Natural killer cell (primary cell): ENCODE data around the gene IP6K2. TPM values are rescaled to one million over a fixed set of nuclear protein-coding genes. Genes with fewer than 3 reads are reported as not detected.
A peak's percentile ranks its signal among the peaks of the same experiment; 100 is the strongest.

Experiments used
- ATAC-seq, 3 donors: fragments of 150-1000 bp in 2 of 3; fragments of 200-7000 bp in 1 of 3; cut with Tn5 transposase; 1 replicate in 1 of 3; 2 replicates in 2 of 3; pipeline ENCODE4 v1.10.0; 2021; ENCODE audit warnings: mild to moderate bottlenecking in 2 of 3, moderate library complexity in 2 of 3
- DNase-seq, 2 donors: peaks; one replicate each; pipeline versions ENCODE4 v3.0.0 to v3.0.0-alpha.2; 2013 to 2021; ENCODE audit warnings: mixed read lengths in 1 of 2
- H3K27ac ChIP-seq: one replicate; pipeline ENCODE4 v1.5.1; 2013; ENCODE audit warnings: mild to moderate bottlenecking, low read length
- H3K27me3 ChIP-seq: one replicate; pipeline ENCODE4 v1.6.1; 2013; ENCODE audit warnings: low read length; ENCODE audit not compliant: control insufficient read depth, insufficient read depth
- H3K36me3 ChIP-seq: one replicate; pipeline ENCODE4 v1.6.1; 2013; ENCODE audit warnings: low read length; ENCODE audit not compliant: control insufficient read depth, insufficient read depth
- H3K4me1 ChIP-seq: one replicate; pipeline ENCODE4 v1.6.1; 2013; ENCODE audit warnings: low read length; ENCODE audit not compliant: control insufficient read depth, insufficient read depth
- H3K4me3 ChIP-seq: one replicate; pipeline ENCODE4 v1.5.1; 2013; ENCODE audit warnings: low read length
- H3K9me3 ChIP-seq: one replicate; pipeline ENCODE4 v1.6.1; 2013; ENCODE audit warnings: low read length; ENCODE audit not compliant: control insufficient read depth, insufficient read depth
- H3K27ac Mint-ChIP-seq, 2 donors: one replicate each; pipeline ENCODE4 v1.8.0; 2022; ENCODE audit warnings: mild to moderate bottlenecking in 2 of 2, mixed read lengths in 2 of 2, moderate library complexity in 1 of 2
- H3K27me3 Mint-ChIP-seq, 2 donors: one replicate each; pipeline ENCODE4 v1.8.0; 2022; ENCODE audit warnings: low read depth in 2 of 2, mixed read lengths in 2 of 2
- H3K36me3 Mint-ChIP-seq: one replicate; pipeline ENCODE4 v1.8.0; 2022; ENCODE audit warnings: mixed read lengths
- H3K4me1 Mint-ChIP-seq, 2 donors: one replicate each; pipeline ENCODE4 v1.8.0; 2022; ENCODE audit warnings: mixed read lengths in 2 of 2
- H3K4me3 Mint-ChIP-seq: one replicate; pipeline ENCODE4 v1.8.0; 2022; ENCODE audit warnings: mild to moderate bottlenecking, moderate library complexity, mixed read lengths
- H3K9me3 Mint-ChIP-seq, 2 donors: one replicate each; pipeline ENCODE4 v1.8.0; 2022; ENCODE audit warnings: mixed read lengths in 2 of 2
- WGBS: methylation state at CpG from one replicate; pipeline ENCODE4 v1.1.7; 2013; ENCODE audit warnings: missing lambda C conversion rate; ENCODE audit not compliant: insufficient coverage; 5-methylcytosine and 5-hydroxymethylcytosine counted together
- intact Hi-C: fragments of 100-400 bp; cut with micrococcal nuclease; formaldehyde crosslinking; loops from one replicate; pipeline ENCODE4 v1.14.2; 2022
- total RNA-seq, 4 donors: library from RNA; stranded (reverse); fragments of 120-200 nt in 1 of 4; gene quantifications; one replicate each; pipeline versions ENCODE4 v1.2.3 to v1.2.4, GENCODE V29; 2013 to 2022
- TF ChIP-seq, protein P1 (sequence below): fragments of 200-600 bp; IDR thresholded peaks from one replicate; pipeline ENCODE4 v1.8.0; 2022; ENCODE audit warnings: antibody characterized with exemption

IP6K2 gene
- total RNA-seq, 3 donors from 2014 or later (not counting 1 experiment from before 2014, with no cell fraction given), result 140 to 151 (median 148) TPM

DNA sequence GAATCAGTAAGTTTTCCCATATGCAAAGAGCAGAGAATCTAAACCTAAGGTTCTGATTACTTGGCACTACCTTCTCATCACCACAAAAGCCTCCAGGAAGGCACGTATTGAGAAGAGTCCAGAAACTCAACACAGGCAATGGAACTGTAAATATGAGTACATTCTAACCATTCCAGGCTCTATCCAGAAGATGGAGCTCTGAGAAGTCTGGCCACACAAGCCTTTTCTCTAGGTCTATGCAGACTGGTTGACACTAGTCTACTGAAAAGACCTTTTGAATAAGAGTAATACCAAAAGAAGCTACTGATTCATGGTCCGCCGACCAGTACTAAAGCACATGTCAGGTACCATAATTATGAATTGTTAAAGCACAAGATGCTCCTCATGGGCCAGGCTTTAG lies 19.1 kb downstream of the IP6K2 start:
- Histone ChIP-seq H3K27me3 (no peaks in the 10 kb centered on the region), H3K36me3 (peaks cover 47% of the 10 kb centered on the region), H3K27ac (no peak overlapping the region), H3K9me3 (no peaks in the 10 kb centered on the region), H3K4me3 (no peak overlapping the region), H3K4me1 (peaks cover 5% of the 10 kb centered on the region)
- ATAC-seq, result no peak
- no peak for DNase-seq
- H3K4me1 Mint-ChIP-seq, result peaks cover 22 to 34% of the 10 kb centered on the region in 2 donors
- no peaks in the 10 kb centered on the region for H3K27me3 Mint-ChIP-seq
- no peaks in the 10 kb centered on the region for H3K9me3 Mint-ChIP-seq
- intact Hi-C loops, result no loop called here
- H3K27ac Mint-ChIP-seq, result no peak overlapping the region
- TF ChIP-seq, protein P1, sequence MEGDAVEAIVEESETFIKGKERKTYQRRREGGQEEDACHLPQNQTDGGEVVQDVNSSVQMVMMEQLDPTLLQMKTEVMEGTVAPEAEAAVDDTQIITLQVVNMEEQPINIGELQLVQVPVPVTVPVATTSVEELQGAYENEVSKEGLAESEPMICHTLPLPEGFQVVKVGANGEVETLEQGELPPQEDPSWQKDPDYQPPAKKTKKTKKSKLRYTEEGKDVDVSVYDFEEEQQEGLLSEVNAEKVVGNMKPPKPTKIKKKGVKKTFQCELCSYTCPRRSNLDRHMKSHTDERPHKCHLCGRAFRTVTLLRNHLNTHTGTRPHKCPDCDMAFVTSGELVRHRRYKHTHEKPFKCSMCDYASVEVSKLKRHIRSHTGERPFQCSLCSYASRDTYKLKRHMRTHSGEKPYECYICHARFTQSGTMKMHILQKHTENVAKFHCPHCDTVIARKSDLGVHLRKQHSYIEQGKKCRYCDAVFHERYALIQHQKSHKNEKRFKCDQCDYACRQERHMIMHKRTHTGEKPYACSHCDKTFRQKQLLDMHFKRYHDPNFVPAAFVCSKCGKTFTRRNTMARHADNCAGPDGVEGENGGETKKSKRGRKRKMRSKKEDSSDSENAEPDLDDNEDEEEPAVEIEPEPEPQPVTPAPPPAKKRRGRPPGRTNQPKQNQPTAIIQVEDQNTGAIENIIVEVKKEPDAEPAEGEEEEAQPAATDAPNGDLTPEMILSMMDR, result no peak
- WGBS, result 79% methylated on average over 3 of the region's 3 CpGs
- H3K36me3 Mint-ChIP-seq, result peaks cover 7% of the 10 kb centered on the region
- no peak overlapping the region for H3K4me3 Mint-ChIP-seq

DNA sequence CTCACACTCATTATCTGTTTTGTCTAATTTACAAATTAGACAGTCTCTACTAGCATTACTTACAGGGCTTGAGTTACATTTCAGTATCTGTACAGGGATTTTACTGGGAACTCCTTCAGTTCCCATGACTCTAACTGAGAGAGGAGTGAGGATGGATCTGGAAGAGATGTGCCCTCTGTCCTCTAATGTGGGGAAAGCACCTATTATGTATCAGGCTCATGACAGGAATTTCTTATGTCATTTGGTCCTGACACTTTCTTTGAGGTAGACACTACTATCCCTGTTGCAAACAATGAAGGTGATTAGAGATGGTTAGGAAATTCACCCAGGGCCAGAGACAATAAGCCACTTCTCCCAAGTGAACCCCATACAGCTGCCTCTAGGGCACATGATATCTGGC lies 20.4 kb downstream of the IP6K2 start:
- H3K27me3 Mint-ChIP-seq, result no peaks in the 10 kb centered on the region
- no peak for DNase-seq
- peaks cover 5% of the 10 kb centered on the region for H3K4me1 ChIP-seq
- H3K27me3 ChIP-seq, result no peaks in the 10 kb centered on the region
- ATAC-seq, result no peak
- no peaks in the 10 kb centered on the region for H3K9me3 Mint-ChIP-seq
- H3K36me3 Mint-ChIP-seq, result no peaks in the 10 kb centered on the region
- TF ChIP-seq, protein P1, result no peak
- H3K4me1 Mint-ChIP-seq, result peaks cover 13 to 28% of the 10 kb centered on the region in 2 donors
- H3K9me3 ChIP-seq, result no peaks in the 10 kb centered on the region
- no peak overlapping the region for H3K4me3 Mint-ChIP-seq
- intact Hi-C loops, result no loop called here
- peaks cover 56% of the 10 kb centered on the region for H3K36me3 ChIP-seq
- H3K27ac Mint-ChIP-seq, result no peak overlapping the region
- H3K27ac ChIP-seq, result no peak overlapping the region
- H3K4me3 ChIP-seq, result no peak overlapping the region

DNA sequence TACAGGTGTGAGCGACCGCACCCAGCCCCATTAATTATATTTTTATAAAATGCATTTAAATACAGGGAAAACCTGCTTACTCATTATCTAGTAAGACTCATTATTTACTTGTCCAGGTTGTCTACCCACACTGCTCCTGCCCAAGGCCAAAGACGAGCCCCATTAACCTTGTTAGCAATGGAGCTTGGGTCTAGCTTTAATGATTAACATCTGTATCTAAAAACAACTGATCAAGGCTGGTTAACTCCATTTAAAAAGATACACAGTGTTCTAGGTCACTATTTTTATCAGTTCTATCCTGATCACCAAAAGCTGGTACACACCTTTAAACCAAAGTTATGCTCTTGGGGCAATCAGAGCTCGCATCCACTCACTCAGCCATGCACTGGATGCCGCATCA lies 20.9 kb downstream of the IP6K2 start:
- Histone ChIP-seq H3K9me3 (no peaks in the 10 kb centered on the region), H3K4me1 (peaks cover 5% of the 10 kb centered on the region), H3K4me3 (no peak overlapping the region), H3K36me3 (peaks cover 60% of the 10 kb centered on the region), H3K27ac (no peak overlapping the region), H3K27me3 (no peaks in the 10 kb centered on the region)
- no peak for ATAC-seq
- Mint-ChIP-seq H3K27ac (no peak overlapping the region), H3K27me3 (no peaks in the 10 kb centered on the region), H3K9me3 (no peaks in the 10 kb centered on the region), H3K4me1 (peaks cover 13 to 28% of the 10 kb centered on the region in 2 donors), H3K36me3 (peaks cover 3% of the 10 kb centered on the region), H3K4me3 (no peak overlapping the region)
- intact Hi-C loops, result no loop called here
- whole genome bisulfite sequencing, result 99% methylated on average over 5 of the region's 5 CpGs
- TF ChIP-seq, protein P1, result no peak
- DNase-seq, result no peak

DNA sequence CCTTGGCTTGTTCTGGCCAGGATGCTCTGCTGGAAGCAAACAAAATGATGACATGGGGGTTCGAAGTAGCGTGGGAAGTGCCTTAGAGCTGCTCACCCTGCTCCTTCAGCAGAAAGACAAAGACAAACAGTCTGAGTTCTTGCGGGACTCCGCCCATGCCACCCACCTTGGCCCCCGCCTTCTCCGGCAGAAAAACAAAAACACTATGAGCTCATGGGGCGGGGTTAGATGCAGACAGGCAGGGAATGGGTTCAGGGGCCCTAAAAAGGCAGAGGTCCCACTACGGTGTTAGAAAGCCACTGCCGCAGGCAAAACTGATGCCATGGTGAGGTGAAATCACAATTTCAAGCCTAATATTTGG lies 21.6 kb downstream of the IP6K2 start:
- peaks cover 6% of the 10 kb centered on the region for H3K36me3 Mint-ChIP-seq
- H3K36me3 ChIP-seq, result peaks cover 60% of the 10 kb centered on the region
- ATAC-seq (no peak), DNase-seq (no peak)
- WGBS, result 94% methylated on average over 9 of the region's 9 CpGs
- no peaks in the 10 kb centered on the region for H3K4me1 ChIP-seq
- H3K4me3 ChIP-seq, result no peak overlapping the region
- H3K27ac Mint-ChIP-seq, result peak overlapping the region in 1 of 2 donors; percentile 35
- no peaks in the 10 kb centered on the region for H3K27me3 Mint-ChIP-seq
- no peaks in the 10 kb centered on the region for H3K9me3 Mint-ChIP-seq
- intact Hi-C loops, result no loop called here
- no peaks in the 10 kb centered on the region for H3K9me3 ChIP-seq
- H3K4me1 Mint-ChIP-seq, result peaks cover 12 to 27% of the 10 kb centered on the region in 2 donors
- H3K4me3 Mint-ChIP-seq, result no peak overlapping the region
- no peak overlapping the region for H3K27ac ChIP-seq
- no peaks in the 10 kb centered on the region for H3K27me3 ChIP-seq
- TF ChIP-seq, protein P1, result no peak
